Adrenal gland (tissue), 12 donors: Measurements from ENCODE around the gene FANCL. TPM values are rescaled to one million over a fixed set of nuclear protein-coding genes. Genes with fewer than 3 reads are reported as not detected.
"Not testable (repeated sequence)": the region's sequence is repeated elsewhere in the genome, so short reads cannot be mapped to it uniquely, and the experiment has no call there.

Experiments
- DNase-seq, 7 donors: peaks; one replicate each; pipeline ENCODE4 v3.0.0-alpha.2; 2019 to 2020
- H3K27ac ChIP-seq, 5 donors: fragments of 200-600 bp; sonication (generic) in 4 of 5; 1 replicate in 3 of 5; 2 replicates in 2 of 5; pipeline versions ENCODE4 v1.5.1 to v1.8.0; 2016 to 2020; ENCODE audit warnings: mild to moderate bottlenecking in 1 of 5
- H3K27me3 ChIP-seq: fragments of 200-600 bp; 2 replicates; pipeline ENCODE4 v1.8.0; 2021
- H3K36me3 ChIP-seq, 2 donors: fragments of 200-600 bp; replicated peaks in 1 of 2; 1 replicate in 1 of 2; 2 replicates in 1 of 2; pipeline versions ENCODE4 v1.5.1 to v1.8.0; 2018 to 2022
- H3K4me1 ChIP-seq, 2 donors: fragments of 200-600 bp; replicated peaks in 1 of 2; 1 replicate in 1 of 2; 2 replicates in 1 of 2; pipeline versions ENCODE4 v1.5.1 to v1.8.0; 2018 to 2021
- H3K4me3 ChIP-seq, 4 donors: fragments of 200-600 bp; sonication (generic) in 3 of 4; one replicate each; pipeline ENCODE4 v1.5.1; 2016 to 2018
- H3K9me3 ChIP-seq, 3 donors: fragments of 200-600 bp; sonication (generic) in 1 of 3; replicated peaks in 1 of 3; 1 replicate in 2 of 3; 2 replicates in 1 of 3; pipeline versions ENCODE4 v1.5.1 to v1.8.0; 2016 to 2021
- POLR2A ChIP-seq, 2 donors: fragments of 450-650 bp; IDR thresholded peaks; one replicate each; pipeline ENCODE4 v1.6.1; 2017; ENCODE audit warnings: antibody characterized with exemption in 2 of 2, mild to moderate bottlenecking in 2 of 2, moderate library complexity in 1 of 2
- WGBS, 4 donors: extraction: QIAGEN DNeasy Blood & Tissue Kit in 2 of 4; methylation state at CpG; one replicate each; pipeline versions ENCODE4 v1.1.5 to v1.1.7; 2013 to 2017; 5-methylcytosine and 5-hydroxymethylcytosine counted together
- intact Hi-C, 2 donors: fragments of 100-400 bp; cut with DNase I; formaldehyde crosslinking; loops; one replicate each; pipeline versions ENCODE4 v1.14.1 to v1.15.0; 2022 to 2023
- polyA plus RNA-seq, 3 donors: library from polyadenylated mRNA; stranded (reverse); fragments of 200-250 nt in 2 of 3; fragments of 350-450 nt in 1 of 3; fragmentation: Illumina TruSeq in 1 of 3; extraction: RNeasy Lipid Tissue Mini Kit (QIAGEN cat#74804) in 1 of 3; gene quantifications; one replicate each; pipeline ENCODE4 v1.2.3, GENCODE V29; 2013 to 2014
- total RNA-seq, 9 donors: library from RNA; depleted of rRNA in 4 of 9; stranded (reverse); fragments of >200 nt in 4 of 9; fragments of 120-200 nt in 1 of 9; fragmentation: NEBNext Ultra II Directional in 1 of 9; extraction: Animal tissue kit (Norgen Biotek cat#: 25700) in 1 of 9; gene quantifications; one replicate each; pipeline versions ENCODE4 v1.1.0 to v1.2.4, GENCODE V29; 2013 to 2023
- TF ChIP-seq, protein P1 (sequence below), 6 experiments: fragments of 450-650 bp in 4 of 6; fragments of 200-600 bp in 2 of 6; sonication (generic) in 1 of 6; IDR thresholded peaks; 1 replicate in 5 of 6; 2 replicates in 1 of 6; pipeline versions ENCODE4 v1.5.1 to v1.8.0; 2016 to 2021; ENCODE audit warnings: antibody characterized with exemption in 6 of 6, mild to moderate bottlenecking in 2 of 6, moderate library complexity in 1 of 6
- donor health status: healthy with polysubstance abuse.
- donor health status: Bipolar disorder and iron deficiency.
- donor health status: DM: yes; HTN: yes; CAD: no.
- donor health status: DM: no; HTN: no; CAD: no.
- donor health status: DM: no; HTN: no; CAD: no.
- donor health status: DM: yes; HTN: yes; CAD: no.

Gene FANCL
- total and polyA plus RNA-seq, 12 donors = 25.7 to 99.7 (median 55.3) TPM

- Histone ChIP-seq H3K4me1 (no peaks in the 10 kb centered on the region), H3K27ac (no peak overlapping the region), H3K27me3 (no peaks in the 10 kb centered on the region), H3K4me3 (no peak overlapping the region), H3K36me3 (peaks cover 0 to 26% of the 10 kb centered on the region in 2 donors), H3K9me3 (no peaks in the 10 kb centered on the region)
- TF ChIP-seq, protein P1, sequence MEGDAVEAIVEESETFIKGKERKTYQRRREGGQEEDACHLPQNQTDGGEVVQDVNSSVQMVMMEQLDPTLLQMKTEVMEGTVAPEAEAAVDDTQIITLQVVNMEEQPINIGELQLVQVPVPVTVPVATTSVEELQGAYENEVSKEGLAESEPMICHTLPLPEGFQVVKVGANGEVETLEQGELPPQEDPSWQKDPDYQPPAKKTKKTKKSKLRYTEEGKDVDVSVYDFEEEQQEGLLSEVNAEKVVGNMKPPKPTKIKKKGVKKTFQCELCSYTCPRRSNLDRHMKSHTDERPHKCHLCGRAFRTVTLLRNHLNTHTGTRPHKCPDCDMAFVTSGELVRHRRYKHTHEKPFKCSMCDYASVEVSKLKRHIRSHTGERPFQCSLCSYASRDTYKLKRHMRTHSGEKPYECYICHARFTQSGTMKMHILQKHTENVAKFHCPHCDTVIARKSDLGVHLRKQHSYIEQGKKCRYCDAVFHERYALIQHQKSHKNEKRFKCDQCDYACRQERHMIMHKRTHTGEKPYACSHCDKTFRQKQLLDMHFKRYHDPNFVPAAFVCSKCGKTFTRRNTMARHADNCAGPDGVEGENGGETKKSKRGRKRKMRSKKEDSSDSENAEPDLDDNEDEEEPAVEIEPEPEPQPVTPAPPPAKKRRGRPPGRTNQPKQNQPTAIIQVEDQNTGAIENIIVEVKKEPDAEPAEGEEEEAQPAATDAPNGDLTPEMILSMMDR (IDR thresholded peaks at IDR 0.05) = no peak
- TF ChIP-seq POLR2A (IDR thresholded peaks at IDR 0.05) = no peak
- intact Hi-C loops = no loop called here
- DNase-seq = no peak
Measured at GRCh38 chr2:58156780-58157179, 84.3 kb downstream of the FANCL start.

- TF ChIP-seq, protein P1 (IDR thresholded peaks at IDR 0.05) = no peak
- TF ChIP-seq POLR2A (IDR thresholded peaks at IDR 0.05) = no peak
- 91 to 100% (median 94%) methylated on average over 4 to 7 of the region's 7 CpGs for WGBS, 4 donors
- H3K36me3 ChIP-seq = peaks cover 0 to 11% of the 10 kb centered on the region in 2 donors
- intact Hi-C loops = no loop called here
- no peaks in the 10 kb centered on the region for H3K27me3 ChIP-seq
- H3K27ac ChIP-seq = no peak overlapping the region
- H3K4me3 ChIP-seq = no peak overlapping the region
- peaks cover 0 to 2% of the 10 kb centered on the region in 2 donors for H3K4me1 ChIP-seq
- H3K9me3 ChIP-seq = no peaks in the 10 kb centered on the region
- no peak for DNase-seq
Measured at GRCh38 chr2:58155160-58155778, 85.9 kb downstream of the FANCL start.

GRCh38 chr2:58146707-58147106 is 94.4 kb downstream of the FANCL start:
- Histone ChIP-seq H3K27ac (no peak overlapping the region), H3K4me1 (peaks cover 0 to 9% of the 10 kb centered on the region in 2 donors), H3K27me3 (no peaks in the 10 kb centered on the region), H3K4me3 (no peak overlapping the region), H3K9me3 (no peaks in the 10 kb centered on the region), H3K36me3 (no peaks in the 10 kb centered on the region)
- TF ChIP-seq, protein P1 (IDR thresholded peaks at IDR 0.05) = no peak
- no peak for TF ChIP-seq POLR2A (IDR thresholded peaks at IDR 0.05)
- no peak for DNase-seq
- intact Hi-C loops = no loop called here
- WGBS, 4 donors = 32 to 61% (median 49%) methylated on average over 1 of the region's 1 CpG

DNA sequence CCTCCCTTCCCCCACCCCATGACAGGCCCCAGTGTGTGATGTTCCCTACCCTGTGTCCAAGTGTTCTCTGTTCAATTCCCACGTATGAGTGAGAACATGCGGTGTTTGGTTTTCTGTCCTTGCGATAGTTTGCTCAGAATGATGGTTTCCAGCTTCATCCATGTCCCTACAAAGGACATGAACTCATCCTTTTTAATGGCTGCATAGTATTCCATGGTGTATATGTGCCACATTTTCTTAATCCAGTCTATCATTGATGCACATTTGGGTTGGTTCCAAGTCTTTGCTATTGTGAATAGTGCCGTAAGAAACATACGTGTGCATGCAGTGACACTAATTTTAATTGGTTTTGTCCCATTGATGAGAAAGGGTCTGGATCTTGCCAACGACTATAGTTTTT is 95.4 kb downstream of the FANCL start:
- H3K27me3 ChIP-seq, H3K4me1 ChIP-seq, H3K27ac ChIP-seq, H3K9me3 ChIP-seq, intact Hi-C loops, DNase-seq, H3K36me3 ChIP-seq, H3K4me3 ChIP-seq: not testable (repeated sequence)
- WGBS, 4 donors = 97 to 99% (median 98%) methylated on average over 6 of the region's 6 CpGs

DNA sequence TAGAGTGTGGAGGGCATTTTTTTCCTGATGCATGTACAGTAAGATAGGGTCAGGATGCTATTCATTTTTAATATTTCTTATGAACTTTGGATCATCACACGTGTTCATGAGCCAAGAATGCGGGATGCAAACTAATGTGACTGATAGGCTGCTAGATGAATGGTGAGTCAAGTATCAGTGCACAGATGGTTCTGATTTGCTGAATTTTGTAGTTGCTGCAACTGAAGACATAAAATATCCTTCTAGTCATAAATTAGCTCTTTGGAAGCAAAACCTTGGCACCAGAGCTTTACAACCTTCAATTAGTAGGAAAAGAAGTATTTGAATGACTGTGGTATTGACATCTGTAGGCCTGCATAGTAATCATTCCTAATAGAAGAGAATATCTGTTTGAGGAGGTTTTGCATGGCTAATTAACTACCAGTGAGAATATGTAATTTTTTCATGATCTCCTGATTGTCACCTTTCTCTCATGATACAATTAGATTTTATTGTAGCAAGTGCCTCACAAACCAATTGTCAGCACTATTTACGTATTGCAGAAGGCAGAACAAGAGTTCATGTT is 100.5 kb downstream of the FANCL start:
- Histone ChIP-seq H3K9me3 (no peaks in the 10 kb centered on the region), H3K27me3 (no peaks in the 10 kb centered on the region), H3K36me3 (no peaks in the 10 kb centered on the region), H3K4me1 (peaks cover 0 to 5% of the 10 kb centered on the region in 2 donors), H3K4me3 (no peak overlapping the region), H3K27ac (no peak overlapping the region)
- intact Hi-C loops = no loop called here
- TF ChIP-seq POLR2A (IDR thresholded peaks at IDR 0.05) = no peak
- TF ChIP-seq, protein P1 (IDR thresholded peaks at IDR 0.05) = no peak
- WGBS, 4 donors = 81 to 90% (median 85%) methylated on average over 3 of the region's 3 CpGs
- DNase-seq = no peak
